Fibroblast of villous mesenchyme (primary cell): Measurements from ENCODE around the gene ST3GAL6. TPM values are rescaled to one million over a fixed set of nuclear protein-coding genes. Genes with fewer than 3 reads are reported as not detected.

Experiments used
- DNase-seq: peaks from one replicate; pipeline ENCODE4 v3.0.0-alpha.2; 2010; ENCODE audit warnings: low read depth
- H3K4me3 ChIP-seq: 2 replicates; pipeline ENCODE4 v1.5.1; 2011; ENCODE audit warnings: low read depth, mild to moderate bottlenecking, low read length
- CTCF ChIP-seq: IDR thresholded peaks from 2 replicates; pipeline ENCODE4 v1.5.1; 2012; ENCODE audit warnings: low read depth, mild to moderate bottlenecking, low read length; ENCODE audit not compliant: insufficient read depth
- total RNA-seq: library from RNA; depleted of rRNA; stranded (reverse); fragments of >200 nt; gene quantifications from 2 replicates; pipeline ENCODE4 v1.2.3, GENCODE V29; 2012

The ST3GAL6 gene
- total RNA-seq, 1 donor, result 3.9 TPM

- peak; percentile 30 for DNase-seq
- peak overlapping the region; percentile 68 for H3K4me3 ChIP-seq
- no peak for TF ChIP-seq CTCF
Observed at GRCh38 chr3:98732286-98733052, 30.7 kb upstream of the ST3GAL6 start.

- peak overlapping the region; percentile 68 for H3K4me3 ChIP-seq
- TF ChIP-seq CTCF, result no peak
- peak; percentile 75 for DNase-seq
Observed at GRCh38 chr3:98733053-98733811, 29.9 kb upstream of the ST3GAL6 start.

GRCh38 chr3:98733812-98734281 is 29.3 kb upstream of the ST3GAL6 start:
- peak; percentile 81 for DNase-seq
- TF ChIP-seq CTCF, result no peak
- peak overlapping the region; percentile 68 for H3K4me3 ChIP-seq

GRCh38 chr3:98734306-98734705 is 28.8 kb upstream of the ST3GAL6 start:
- peak overlapping the region; percentile 68 for H3K4me3 ChIP-seq
- no peak for TF ChIP-seq CTCF
- peak; percentile 43 for DNase-seq

- no peak for TF ChIP-seq CTCF
Observed at GRCh38 chr3:98734735-98735134, 28.4 kb upstream of the ST3GAL6 start.

GRCh38 chr3:98735296-98735695 is 27.8 kb upstream of the ST3GAL6 start:
- no peak for TF ChIP-seq CTCF
- H3K4me3 ChIP-seq, result no peak overlapping the region
- DNase-seq, result no peak

More at GRCh38 chr3:98734735-98735134, 28.4 kb upstream of the ST3GAL6 start:
- DNase-seq, result peak; percentile 62
- no peak overlapping the region for H3K4me3 ChIP-seq
